T-helper 2 cell treated with Interferon-gamma antibody and Interleukin-4, amounts not matched to agents 100 ng/mL and 5 ng/mL, for 36 hours (primary cell): ENCODE results near the gene FUT2. TPM values are rescaled to one million over a fixed set of nuclear protein-coding genes. Genes with fewer than 3 reads are reported as not detected.

Experiments used
- intact Hi-C: fragments of 100-400 bp; cut with micrococcal nuclease; formaldehyde crosslinking; loops from one replicate; pipeline ENCODE4 v1.15.1; 2023
- total RNA-seq: library from RNA; stranded (reverse); gene quantifications from 2 replicates; pipeline ENCODE4 v1.2.3, GENCODE V29; 2022

The FUT2 gene
- total RNA-seq, 1 donor from 2014 or later, result not detected

DNA sequence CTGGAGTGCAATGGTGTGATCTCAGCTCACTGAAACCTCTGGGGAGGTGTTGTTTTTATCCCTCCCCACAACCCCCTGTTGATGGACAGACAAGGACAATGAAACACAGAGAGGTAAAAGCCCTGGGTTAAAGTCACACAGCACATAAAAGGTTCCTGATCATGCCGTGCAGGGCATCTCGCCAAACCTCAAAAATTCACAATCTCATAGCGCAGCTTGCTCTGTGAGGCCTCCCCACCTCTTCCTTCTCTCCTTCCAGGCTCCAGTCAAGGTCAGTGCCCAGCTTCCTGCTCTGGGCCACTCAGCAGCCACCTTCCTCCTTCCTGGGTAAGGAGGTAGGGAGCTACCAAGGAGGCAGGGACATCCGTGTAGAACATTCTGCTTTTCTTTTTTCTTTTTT is 2.3 kb downstream of the FUT2 start:
- intact Hi-C loops, result no loop called here

DNA sequence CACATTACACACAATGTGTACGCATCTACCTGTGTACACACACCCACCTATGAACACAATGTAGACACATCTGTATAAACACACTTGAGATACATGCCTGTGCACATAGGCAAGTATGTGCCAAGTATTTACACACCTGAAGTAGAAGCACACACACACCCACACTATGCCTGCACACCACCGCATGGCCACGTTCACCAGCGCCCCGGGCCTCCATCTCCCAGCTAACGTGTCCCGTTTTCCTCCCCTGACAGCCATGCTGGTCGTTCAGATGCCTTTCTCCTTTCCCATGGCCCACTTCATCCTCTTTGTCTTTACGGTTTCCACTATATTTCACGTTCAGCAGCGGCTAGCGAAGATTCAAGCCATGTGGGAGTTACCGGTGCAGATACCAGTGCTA is 6.9 kb downstream of the FUT2 start:
- intact Hi-C loops, result no loop called here

DNA sequence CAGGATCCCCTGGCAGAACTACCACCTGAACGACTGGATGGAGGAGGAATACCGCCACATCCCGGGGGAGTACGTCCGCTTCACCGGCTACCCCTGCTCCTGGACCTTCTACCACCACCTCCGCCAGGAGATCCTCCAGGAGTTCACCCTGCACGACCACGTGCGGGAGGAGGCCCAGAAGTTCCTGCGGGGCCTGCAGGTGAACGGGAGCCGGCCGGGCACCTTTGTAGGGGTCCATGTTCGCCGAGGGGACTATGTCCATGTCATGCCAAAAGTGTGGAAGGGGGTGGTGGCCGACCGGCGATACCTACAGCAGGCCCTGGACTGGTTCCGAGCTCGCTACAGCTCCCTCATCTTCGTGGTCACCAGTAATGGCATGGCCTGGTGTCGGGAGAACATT is 7.5 kb downstream of the FUT2 start:
- intact Hi-C loops, result no loop called here

DNA sequence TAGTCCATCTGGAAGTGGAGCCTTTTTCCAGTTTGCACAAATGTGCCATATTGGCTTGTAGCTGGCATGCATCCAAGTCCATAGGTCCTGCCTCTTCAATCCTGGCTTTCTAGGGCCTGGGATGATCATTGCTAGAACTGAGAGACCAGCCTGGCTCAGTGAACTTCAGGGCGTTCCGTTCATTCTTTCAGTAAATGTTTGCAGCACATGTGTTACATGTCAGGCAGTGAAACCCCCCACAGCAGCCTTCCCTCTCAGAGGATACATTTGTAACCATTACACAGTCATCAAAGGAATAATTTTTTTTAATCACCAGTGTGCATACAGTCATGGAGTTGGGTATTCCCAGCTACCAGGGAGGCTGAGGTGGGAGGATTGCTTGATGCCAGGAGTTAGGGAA is 9.7 kb downstream of the FUT2 start:
- intact Hi-C loops, result no loop called here

DNA sequence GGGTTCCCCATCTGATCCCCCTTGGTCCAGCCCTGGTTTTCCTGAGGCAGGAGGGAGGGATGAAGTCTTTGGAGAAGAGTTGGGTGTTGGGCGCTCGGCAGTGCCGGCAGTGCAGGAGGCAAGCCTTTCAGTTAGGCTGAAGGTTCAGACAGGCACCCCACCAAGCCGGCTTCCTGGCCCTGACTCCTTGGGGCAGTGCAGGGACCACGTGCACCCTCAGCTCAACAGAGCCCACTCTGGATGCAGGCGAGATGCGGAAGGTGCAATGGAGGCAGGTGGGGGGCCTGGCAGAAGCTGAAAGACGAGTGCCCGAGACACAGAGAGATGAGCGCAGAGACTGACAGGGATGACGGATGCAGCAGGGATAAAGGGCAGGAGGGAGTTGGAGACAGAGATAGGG is 12.7 kb downstream of the FUT2 start:
- intact Hi-C loops, result no loop called here

DNA sequence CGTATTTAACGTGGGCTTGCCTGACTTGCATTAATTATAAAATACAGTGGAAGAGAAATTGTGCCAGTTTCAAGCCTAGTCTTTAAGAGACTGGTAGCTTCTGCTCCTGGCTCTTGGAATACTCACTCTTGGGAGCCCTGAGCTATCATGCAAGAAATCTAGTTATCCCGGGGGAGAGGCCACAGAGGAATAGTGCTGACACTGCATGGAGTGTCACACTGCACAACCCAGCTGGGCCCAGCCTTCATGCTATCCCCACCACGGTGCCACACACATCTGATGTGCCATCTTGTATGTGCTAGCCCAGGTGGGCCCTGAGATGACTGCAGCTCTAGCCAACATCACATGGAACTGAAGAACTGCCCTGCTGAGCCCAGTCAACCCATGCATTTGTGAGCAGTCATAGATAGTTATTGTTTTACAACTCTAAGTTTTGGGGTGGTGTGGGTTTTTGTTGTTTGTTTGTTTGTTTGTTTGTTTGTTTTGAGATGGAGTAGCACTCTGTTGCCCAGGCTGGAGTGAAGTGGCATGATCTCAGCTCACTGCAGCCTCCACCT is 15.4 kb downstream of the FUT2 start:
- intact Hi-C loops, result loop anchor here (10.0 kb wide), 1 partner anchor 196 kb away; the partner anchor contains the start of gene LMTK3

DNA sequence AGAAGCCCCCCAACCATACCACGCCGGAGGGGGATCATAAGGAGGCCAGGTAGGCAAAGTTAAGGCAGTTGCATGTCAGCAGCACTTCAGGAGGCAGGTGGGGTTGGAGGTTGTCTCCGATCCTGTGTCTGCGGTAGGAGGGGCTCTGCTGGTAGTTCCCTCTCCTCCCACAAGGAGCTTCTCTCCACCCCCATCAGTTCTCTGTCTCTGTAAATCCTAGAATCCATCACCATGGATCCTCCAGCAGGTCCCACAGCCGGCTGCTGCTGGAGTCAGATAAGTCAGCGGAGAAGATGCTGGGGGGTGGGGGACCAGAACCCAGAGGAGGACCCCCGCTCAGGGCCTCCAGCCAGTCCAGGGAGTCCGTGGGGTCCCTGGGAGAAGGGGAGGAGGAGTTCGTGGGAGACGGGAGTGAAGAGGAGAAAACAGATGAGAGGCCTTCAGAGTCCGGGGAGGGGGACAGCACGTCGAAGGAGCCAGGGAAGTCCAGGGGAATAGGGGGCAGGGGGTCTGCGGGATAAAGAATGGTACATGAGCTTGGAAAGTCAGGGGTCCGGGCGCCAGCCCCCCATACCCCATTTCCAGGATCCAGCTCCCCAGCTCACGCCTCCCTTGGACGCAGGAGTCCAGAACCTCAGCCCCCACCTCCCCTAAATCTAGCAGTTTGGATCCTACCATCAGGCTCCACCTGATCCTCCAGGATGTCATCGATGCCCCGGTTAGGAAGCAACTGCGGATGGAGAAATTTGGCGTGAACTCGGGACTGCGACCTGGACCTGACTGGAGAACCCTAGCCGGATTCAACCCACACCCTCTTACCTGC is 17.5 kb downstream of the FUT2 start:
- intact Hi-C loops, result loop anchor here (10.0 kb wide), 1 partner anchor 198 kb away; the partner anchor contains the start of gene LMTK3

DNA sequence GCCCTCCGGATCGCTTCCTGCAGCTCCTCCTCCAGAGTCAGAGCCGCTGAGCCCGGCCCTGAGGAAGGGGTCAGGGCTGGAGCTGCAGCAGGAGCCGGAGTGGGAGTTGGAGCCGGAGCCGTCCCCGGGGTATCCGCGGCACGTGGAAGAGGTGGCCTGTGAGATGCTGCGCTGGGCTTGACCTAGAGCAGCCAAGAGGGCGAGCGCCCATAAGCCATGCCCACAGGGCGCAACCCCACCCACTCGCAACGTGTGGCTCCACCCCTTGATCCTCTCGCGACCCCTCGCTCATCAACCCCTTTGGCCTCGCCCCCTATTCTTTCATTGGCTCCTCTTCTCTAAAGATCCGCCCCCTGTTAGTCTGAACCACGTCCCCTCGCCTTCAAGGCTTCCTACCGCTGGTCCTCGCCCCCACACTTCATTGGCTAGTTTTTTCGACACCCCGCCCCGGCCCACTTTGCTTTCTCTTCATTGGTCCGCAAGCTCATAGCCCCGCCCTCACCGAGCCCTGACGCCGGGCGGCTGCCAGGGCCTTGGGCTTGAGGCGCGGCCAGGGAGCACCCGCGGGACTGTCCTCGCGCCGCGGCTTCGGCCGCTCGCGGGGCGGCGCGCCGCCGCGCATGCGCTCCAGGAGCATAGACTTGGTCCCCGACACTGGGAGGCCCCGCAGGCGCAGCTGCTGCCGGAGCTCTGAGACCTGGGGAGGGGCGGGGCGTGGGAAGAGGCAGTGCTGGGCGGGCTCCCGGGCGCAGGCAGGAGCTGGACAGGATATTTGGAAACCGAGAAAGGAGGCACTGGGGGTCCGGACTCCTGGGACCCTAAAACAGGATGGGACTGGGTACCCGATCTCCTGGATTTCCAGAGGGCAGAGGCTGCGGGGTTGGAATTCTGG is 18.3 kb downstream of the FUT2 start:
- intact Hi-C loops, result loop anchor here (1.0 to 10.0 kb wide), 6 partner anchors 25 to 1052 kb away; partner anchors contain the start of genes CA11, DBP and LMTK3

DNA sequence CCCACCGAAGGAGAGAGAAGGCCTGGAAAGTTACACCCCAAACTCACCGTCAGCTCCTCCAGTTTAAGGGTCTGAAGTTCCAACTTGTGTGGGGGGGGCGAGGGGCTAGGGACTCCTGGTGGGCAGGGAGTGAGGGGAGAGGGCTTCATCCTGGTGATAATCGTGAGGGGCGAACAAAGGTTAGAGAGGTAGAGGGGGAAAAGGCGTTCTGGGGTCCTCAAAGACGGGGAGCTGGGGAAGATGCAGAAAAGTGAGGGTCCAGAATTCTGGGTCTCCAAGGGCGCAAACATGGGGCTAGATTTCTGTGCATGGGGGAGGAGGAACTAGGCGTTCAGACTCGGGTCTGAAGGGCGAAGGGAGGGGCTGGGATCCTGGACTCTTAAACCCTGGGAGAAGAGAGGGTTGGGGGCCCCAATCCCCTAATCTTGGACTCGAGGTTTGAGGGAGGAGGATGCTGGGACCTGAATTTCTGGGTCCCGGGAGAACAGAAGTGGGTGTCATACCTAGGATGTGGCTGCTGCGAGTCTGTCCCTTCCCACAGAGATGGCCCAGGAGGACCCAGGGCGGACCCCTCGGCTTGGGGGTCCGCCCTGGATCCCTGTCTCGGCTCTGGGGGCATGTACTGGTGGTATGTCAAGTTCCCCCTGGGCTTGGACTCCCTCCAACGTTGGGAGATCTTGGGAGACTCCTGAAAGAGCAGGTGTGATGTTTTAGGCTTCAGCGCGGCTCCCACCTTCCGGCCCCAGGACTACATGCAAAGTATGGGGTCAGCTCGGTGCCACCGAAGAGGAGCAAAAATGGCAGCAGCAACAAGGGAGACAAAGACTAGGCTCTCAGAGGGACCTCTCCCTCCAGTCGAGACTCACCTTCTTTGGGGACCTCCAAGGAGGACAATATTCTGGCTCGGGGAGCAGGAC is 19.2 kb downstream of the FUT2 start:
- intact Hi-C loops, result loop anchor here (1.0 to 10.0 kb wide), 6 partner anchors 24 to 1051 kb away; partner anchors contain the start of genes CA11, DBP and LMTK3

DNA sequence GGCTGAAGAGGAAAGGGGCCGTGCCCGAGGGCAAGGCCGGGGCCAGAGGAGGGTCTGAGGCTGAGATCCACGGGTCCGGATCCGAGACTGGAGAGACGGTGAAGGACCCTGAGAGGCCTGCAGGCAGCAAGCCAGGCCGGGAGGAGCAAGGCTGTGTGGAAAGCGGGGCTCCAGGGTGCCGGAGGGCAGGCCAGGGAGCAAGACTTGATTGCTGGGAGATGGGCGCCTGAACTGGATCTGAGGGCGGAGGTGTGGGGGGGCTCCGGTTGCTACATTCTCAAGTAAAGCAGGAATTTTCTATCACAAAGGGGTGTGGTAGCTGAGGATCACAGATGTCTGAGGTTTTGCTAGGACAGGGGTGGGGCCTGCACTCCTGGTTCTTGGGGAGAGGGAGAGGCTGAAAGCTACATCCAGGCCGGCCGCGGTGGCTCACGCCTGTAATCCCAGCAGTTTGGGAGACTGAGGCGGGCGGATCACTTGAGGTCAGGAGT is 20.0 kb downstream of the FUT2 start:
- intact Hi-C loops, result loop anchor here (2.0 to 10.0 kb wide), 2 partner anchors 69 to 201 kb away; partner anchors contain the start of genes CA11 and LMTK3

DNA sequence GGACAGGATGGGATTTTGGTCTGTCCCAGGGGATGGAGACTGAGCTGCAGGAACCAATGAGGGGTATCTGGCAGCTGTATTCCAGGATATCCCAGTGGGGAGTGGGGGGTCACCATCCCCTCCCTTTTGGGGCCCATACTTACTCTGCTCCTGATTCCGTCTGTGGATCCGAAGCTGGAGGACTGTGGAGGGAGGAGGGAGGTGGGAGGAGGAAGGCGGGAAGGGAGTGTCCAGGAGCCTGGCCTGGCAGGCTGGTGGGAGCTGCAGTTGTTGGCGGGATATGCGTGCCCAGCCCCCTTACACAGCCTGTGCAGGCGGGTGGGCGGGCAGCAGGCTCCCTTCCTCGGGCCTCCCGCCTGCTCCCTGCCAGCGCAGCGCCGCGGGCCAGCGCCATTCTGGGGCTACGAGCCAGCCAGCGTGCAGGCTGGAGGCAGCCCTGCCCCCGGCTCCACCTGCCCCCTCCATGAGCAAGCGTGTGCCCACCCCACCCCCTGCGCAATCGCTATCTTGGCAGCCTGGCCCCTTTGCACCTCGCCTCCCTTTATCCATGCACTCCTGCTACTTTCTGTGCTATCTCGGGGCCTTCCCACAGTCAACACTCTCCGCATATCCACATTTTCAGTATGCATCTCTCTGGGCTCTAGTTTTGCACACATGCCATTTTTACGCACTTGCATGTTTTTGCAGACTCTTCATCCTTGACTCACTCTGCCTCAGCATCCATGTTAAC is 21.0 kb downstream of the FUT2 start:
- intact Hi-C loops, result loop anchor here (10.0 kb wide), 1 partner anchor 202 kb away; the partner anchor contains the start of gene LMTK3

DNA sequence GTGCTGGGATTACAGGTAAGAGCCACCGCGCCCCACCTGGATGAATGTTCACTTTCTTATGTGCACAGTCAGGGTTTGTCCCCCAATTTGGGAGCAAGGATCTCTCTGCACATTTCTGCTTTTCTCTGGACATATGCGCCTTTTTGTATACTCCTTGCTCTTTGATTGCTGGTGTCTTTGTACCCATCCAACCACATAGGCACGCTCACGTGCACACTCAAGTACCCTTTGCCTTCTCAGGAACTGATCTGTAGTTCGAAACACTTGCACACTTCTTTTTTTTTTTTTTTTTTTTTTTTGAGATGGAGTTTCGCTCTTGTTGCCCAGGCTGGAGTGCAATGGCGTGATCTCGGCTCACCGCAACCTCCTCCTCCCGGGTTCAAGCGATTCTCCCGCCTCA is 22.3 kb downstream of the FUT2 start:
- intact Hi-C loops, result loop anchor here (10.0 kb wide), 1 partner anchor 203 kb away; the partner anchor contains the start of gene LMTK3

DNA sequence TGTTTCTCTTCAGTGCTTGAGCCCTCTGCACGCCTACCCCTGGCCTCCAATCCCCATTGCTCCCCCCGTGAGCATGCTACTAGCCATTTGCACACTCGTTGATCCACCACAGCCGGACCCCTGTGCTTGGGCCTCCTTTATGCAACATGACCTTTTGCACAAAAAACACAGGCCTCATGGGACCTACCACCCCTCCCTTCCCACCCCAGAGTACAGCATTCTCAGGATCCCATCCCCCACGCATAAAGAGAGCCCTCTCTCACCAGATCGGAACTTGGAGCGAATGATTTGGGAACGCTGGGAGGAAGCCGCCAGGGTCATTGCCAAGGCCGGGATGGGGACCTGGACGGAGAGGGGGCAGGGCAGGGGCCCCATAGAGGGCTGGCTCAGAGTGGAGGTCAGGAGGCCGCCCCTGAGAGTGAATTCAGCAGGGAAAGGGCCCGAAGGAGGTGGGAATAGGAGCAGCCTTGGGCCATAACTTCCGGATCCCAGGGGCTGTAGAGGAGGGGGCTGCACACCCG is 23.0 kb downstream of the FUT2 start:
- intact Hi-C loops, result loop anchor here (10.0 kb wide), 1 partner anchor 204 kb away; the partner anchor contains the start of gene LMTK3

DNA sequence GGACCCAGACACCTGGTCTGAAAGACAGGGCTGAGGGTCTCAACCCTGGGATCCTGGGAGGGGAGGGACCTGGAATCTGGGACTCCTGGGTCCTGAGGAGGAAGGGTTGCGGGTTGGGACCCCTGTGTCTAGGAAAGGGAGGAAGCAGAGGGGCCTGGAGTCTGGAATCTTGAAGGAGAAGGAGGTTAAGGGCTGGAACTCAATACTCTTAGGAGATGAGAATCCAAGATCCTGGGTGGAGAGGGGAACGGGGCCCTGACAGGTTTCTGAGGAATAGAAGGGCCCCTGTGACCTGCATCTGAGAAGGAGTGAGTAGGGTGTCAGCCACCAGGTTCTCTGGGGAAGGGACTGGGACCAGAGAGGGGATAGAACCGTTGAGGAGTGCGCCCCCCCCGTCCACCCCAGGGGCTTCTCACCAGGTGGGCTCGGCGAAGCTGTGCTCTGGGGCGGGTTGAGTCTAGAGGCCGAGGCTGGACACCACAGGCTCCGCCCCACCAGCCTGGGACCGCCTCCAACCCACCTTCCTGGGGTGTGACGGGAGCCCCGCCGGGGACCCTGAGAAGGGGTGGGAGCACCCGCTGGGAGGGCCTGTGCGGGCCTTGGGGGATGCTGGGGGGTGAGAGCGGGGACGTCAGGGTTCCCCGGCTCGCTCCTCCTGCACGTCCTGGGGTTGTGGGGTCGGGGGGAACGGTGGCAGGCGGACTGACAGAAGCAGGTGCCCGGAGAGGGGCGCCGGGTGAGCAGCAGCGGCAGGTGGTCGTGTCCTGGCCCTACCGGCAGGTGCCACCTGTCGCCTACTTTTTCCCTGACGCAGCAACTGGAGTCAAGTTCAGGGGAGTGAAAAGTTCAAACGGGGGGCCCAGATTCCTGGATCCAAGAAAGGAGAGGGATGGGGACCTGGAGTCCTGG is 23.7 kb downstream of the FUT2 start, which contains the start of gene MAMSTR:
Gene MAMSTR, minus strand, starts transcription at position 463 of the 909 bp plus-strand sequence. CDS start 694 bp downstream, outside the sequence.
- intact Hi-C loops, result loop anchor here (10.0 kb wide), 1 partner anchor 205 kb away; the partner anchor contains the start of gene LMTK3

DNA sequence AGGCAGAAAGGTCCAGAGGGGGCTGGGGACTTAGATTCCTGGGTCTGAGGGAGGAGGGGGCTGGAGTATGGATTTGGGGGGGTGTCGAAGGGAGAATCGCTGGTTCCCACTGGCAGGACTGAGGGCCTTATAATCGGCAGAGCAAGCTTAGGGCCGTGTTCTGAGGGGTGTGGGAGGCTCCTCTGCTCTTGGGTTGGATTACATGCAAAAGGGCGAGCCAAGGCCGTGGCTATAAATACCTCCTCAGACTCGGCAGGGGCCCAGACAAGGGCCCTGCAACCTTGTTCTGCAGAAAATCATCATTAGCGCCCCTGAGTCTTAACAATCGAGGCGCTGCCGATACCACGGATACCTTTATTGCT is 24.5 kb downstream of the FUT2 start:
- intact Hi-C loops, result no loop called here

DNA sequence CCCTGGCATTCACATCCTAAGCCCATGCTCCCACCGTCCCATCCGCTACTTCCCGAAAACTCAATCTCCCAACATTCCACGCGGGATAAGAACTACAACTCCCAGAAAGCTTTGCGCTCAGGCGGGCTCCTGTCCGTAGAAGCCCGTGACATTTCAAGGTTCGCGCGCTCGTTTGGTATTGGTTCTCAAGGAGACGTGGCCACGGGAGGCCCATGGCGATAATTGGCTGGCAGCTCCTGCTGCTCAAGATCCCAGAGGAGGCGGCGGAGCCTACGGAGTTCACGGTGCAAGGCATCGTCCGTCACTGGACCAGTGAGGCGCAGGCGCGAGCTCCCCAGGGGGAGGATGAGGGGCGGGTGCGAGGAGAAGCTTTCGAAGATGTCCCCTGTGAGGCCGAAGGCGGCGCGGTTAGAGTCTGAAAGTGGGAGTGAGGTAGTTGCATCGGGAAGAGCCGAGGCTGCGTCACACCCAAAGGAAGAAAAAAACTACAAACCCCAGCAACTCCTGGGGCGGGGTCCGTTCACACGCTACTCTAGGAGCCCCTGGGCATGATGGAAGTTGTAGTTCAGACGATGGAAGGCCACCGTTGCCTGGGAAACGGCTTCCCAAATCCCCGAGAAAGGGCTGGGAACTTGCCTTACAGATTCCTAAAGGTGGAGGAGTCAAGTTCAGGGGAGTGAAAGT is 25.0 kb downstream of the FUT2 start:
- intact Hi-C loops, result no loop called here

DNA sequence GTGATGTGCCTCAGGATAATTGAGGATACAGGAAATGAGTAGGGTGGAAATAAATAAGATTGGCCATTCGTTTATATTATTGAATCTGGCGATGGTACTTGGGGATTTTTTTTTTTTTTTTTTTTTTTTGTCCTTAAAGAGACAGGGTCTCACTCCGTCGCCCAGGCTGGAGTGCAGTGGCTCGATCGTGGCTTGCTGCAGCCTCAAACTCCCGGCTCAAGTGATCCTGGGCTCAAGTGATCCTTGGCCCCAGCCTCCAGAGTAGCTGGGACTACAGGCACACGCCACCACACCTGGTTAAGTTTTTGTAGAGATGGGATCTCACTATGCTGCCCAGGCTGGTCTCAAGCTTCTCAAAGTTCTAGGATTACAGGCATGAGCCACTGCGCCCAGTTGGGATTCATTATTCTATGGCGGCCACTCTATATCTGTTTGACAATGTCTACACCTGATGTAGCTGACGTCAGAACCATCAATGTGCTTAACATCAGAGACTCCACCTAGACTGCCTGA is 26.5 kb downstream of the FUT2 start:
- intact Hi-C loops, result no loop called here
